ENCODE measurements around the gene ANXA11. TPM values are rescaled to one million over a fixed set of nuclear protein-coding genes. Genes with fewer than 3 reads are reported as not detected.

Gene ANXA11
- total and polyA plus RNA-seq, 9 of the 15 experiments (the other 6 are each of a cell fraction or from before 2014, with no cell fraction given), result 43.6 to 212 (median 109) TPM

- TF ChIP-seq, protein P1, sequence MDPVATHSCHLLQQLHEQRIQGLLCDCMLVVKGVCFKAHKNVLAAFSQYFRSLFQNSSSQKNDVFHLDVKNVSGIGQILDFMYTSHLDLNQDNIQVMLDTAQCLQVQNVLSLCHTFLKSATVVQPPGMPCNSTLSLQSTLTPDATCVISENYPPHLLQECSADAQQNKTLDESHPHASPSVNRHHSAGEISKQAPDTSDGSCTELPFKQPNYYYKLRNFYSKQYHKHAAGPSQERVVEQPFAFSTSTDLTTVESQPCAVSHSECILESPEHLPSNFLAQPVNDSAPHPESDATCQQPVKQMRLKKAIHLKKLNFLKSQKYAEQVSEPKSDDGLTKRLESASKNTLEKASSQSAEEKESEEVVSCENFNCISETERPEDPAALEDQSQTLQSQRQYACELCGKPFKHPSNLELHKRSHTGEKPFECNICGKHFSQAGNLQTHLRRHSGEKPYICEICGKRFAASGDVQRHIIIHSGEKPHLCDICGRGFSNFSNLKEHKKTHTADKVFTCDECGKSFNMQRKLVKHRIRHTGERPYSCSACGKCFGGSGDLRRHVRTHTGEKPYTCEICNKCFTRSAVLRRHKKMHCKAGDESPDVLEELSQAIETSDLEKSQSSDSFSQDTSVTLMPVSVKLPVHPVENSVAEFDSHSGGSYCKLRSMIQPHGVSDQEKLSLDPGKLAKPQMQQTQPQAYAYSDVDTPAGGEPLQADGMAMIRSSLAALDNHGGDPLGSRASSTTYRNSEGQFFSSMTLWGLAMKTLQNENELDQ (CRISPR knock-in tag; IDR thresholded peaks at IDR 0.05; ENCODE audit: borderline replicate concordance), result no peak
- TF ChIP-seq LEF1 (IDR thresholded peaks at IDR 0.05) (peak; percentile 76), SRSF1 (IDR thresholded peaks at IDR 0.05; ENCODE audit: low read depth, low read length) (no peak), SMARCA4 (IDR thresholded peaks at IDR 0.05) (peak; percentile 42; the same call in 1 of the 2 replicates), MXD1 (CRISPR knock-in tag; IDR thresholded peaks at IDR 0.05; ENCODE audit: borderline replicate concordance, poor library complexity, severe bottlenecking) (no peak), ZNF146 (CRISPR knock-in tag; IDR thresholded peaks at IDR 0.05; ENCODE audit: unreplicated experiment) (no peak), NCOA2 (IDR thresholded peaks at IDR 0.05; ENCODE audit: partially characterized antibody in 2 of 2) (no peak), ERF (CRISPR knock-in tag; IDR thresholded peaks at IDR 0.05) (peak; percentile 80; the same call in 1 of the 2 replicates), MCM5 (IDR thresholded peaks at IDR 0.05; ENCODE audit: low read depth) (no peak), SMARCB1 (IDR thresholded peaks at IDR 0.05; ENCODE audit: insufficient read length, low read depth) (no peak), ZNF785 (CRISPR knock-in tag; IDR thresholded peaks at IDR 0.05) (no peak), ZNF274 (IDR thresholded peaks at IDR 0.05; ENCODE audit: borderline replicate concordance, low read depth, low read length) (no peak), ZNF263 (CRISPR knock-in tag; IDR thresholded peaks at IDR 0.05; ENCODE audit: borderline replicate concordance) (0 out of 2 replicates have a peak, but pooled peaks have one; percentile 34), MED1 (CRISPR knock-in tag; IDR thresholded peaks at IDR 0.05; ENCODE audit: borderline replicate concordance) (no peak), TBL1XR1 (IDR thresholded peaks at IDR 0.05; ENCODE audit: low read length in 2 of 2) (no peak), KLF13 (tag; IDR thresholded peaks at IDR 0.05; ENCODE audit: borderline replicate concordance, low read depth) (peak; percentile 16; the same call in 1 of the 2 replicates), SFPQ (IDR thresholded peaks at IDR 0.05; ENCODE audit: low read depth, low read length) (no peak), BHLHE40 (IDR thresholded peaks at IDR 0.05; ENCODE audit: low read length) (peak; percentile 98), ZNF23 (CRISPR knock-in tag; IDR thresholded peaks at IDR 0.05) (no peak)
- TF ChIP-seq, protein P2, sequence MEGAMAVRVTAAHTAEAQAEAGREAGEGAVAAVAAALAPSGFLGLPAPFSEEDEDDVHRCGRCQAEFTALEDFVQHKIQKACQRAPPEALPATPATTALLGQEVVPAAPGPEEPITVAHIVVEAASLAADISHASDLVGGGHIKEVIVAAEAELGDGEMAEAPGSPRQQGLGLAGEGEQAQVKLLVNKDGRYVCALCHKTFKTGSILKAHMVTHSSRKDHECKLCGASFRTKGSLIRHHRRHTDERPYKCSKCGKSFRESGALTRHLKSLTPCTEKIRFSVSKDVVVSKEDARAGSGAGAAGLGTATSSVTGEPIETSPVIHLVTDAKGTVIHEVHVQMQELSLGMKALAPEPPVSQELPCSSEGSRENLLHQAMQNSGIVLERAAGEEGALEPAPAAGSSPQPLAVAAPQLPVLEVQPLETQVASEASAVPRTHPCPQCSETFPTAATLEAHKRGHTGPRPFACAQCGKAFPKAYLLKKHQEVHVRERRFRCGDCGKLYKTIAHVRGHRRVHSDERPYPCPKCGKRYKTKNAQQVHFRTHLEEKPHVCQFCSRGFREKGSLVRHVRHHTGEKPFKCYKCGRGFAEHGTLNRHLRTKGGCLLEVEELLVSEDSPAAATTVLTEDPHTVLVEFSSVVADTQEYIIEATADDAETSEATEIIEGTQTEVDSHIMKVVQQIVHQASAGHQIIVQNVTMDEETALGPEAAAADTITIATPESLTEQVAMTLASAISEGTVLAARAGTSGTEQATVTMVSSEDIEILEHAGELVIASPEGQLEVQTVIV (CRISPR knock-in tag; IDR thresholded peaks at IDR 0.05; ENCODE audit: borderline replicate concordance), result no peak
These were observed 2.2 kb downstream of the ANXA11 start (continued) for GRCh38 chr10:80202934-80203834.

All from K562 (cell line).